Astrocyte (in vitro differentiated cells and primary cell): ENCODE results near the gene USP15.

Experiments
- EZH2 ChIP-seq: IDR thresholded peaks from 2 replicates; pipeline ENCODE4 v1.6.1; 2012; ENCODE audit warnings: mild to moderate bottlenecking, low read length, inconsistent platforms; ENCODE audit not compliant: insufficient read depth
- TF ChIP-seq, protein P1 (sequence below): IDR thresholded peaks from 2 replicates; pipeline ENCODE4 v1.5.1; 2011; ENCODE audit warnings: low read depth, mild to moderate bottlenecking, inconsistent platforms, low read length, moderate library complexity; ENCODE audit not compliant: insufficient read depth

DNA sequence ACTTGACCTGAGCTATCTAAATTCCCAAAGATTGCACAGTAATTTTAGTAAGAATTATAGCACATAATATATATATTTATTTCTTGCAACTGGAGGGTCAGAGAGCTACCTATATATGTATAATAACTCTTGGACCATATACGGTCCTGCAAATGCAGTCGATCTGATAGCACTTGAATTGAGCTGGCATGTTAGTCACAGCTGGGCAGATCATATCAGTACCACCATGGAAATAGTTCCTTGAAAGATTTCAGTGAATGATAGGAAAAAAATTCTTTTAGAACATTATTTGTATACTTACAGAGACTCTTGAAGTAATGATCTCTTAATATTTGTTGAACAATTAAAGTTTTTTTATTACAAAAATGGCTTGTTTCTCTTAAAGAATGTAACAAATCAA lies 111.9 kb downstream of the USP15 start:
- TF ChIP-seq, protein P1, sequence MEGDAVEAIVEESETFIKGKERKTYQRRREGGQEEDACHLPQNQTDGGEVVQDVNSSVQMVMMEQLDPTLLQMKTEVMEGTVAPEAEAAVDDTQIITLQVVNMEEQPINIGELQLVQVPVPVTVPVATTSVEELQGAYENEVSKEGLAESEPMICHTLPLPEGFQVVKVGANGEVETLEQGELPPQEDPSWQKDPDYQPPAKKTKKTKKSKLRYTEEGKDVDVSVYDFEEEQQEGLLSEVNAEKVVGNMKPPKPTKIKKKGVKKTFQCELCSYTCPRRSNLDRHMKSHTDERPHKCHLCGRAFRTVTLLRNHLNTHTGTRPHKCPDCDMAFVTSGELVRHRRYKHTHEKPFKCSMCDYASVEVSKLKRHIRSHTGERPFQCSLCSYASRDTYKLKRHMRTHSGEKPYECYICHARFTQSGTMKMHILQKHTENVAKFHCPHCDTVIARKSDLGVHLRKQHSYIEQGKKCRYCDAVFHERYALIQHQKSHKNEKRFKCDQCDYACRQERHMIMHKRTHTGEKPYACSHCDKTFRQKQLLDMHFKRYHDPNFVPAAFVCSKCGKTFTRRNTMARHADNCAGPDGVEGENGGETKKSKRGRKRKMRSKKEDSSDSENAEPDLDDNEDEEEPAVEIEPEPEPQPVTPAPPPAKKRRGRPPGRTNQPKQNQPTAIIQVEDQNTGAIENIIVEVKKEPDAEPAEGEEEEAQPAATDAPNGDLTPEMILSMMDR: no peak
- TF ChIP-seq EZH2: no peak
